HL-60/S4 (cell line): ENCODE measurements around the gene PHC2.

Experiments
- in situ Hi-C: fragments of 300-500 bp; cut with MboI; formaldehyde crosslinking; loops from 2 replicates; pipeline ENCODE4 v1.14.3; 2022; ENCODE audit warnings: low sequenced_read_pairs

PHC2 gene

GRCh38 chr1:33392639-33393038, 38.3 kb downstream of the PHC2 start:
- in situ Hi-C loops: no loop called here

GRCh38 chr1:33392206-33392605, 38.7 kb downstream of the PHC2 start:
- in situ Hi-C loops: no loop called here

- in situ Hi-C loops: no loop called here
Measured at GRCh38 chr1:33391343-33392078, 39.4 kb downstream of the PHC2 start.

DNA sequence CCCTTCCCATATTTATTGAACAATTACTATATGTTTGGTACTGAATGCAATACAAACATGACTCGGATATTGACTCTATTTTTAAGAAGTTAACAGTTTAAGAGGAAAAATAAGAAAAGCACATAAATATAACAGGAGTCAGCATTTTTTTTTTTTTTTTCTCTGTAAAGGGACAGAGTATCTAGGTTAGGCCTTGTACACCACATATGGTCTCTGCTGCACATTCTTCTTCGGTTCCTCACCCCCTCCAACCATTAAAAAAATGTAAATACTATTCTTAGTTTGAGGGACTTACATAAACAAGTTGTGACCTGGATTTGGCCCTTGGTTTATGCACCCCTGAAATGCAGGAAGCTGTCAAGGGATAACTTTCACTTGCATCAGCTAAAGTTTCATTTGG, 40.4 kb downstream of the PHC2 start:
- in situ Hi-C loops: no loop called here

- in situ Hi-C loops: no loop called here
Measured at GRCh38 chr1:33388805-33389771, 41.8 kb downstream of the PHC2 start.

DNA sequence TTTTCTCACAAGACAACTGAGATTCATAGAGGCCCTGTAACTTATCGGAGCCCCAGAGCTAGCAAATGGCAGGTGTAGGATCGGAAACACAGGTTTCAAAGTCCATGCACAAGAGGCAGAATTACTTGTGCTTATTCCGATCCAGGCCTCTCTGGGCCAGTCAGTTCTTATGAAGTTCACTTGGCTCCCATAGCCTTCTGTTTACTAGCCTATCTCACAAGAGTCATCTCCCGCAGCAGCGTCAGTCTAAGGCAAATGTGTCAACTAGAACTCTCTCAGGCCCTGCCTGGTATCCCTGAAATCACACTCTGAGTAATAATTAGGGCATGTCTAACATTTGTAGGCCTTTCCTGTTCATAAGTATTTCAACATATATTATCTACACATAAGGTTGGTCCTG, 43.3 kb downstream of the PHC2 start:
- in situ Hi-C loops: no loop called here

DNA sequence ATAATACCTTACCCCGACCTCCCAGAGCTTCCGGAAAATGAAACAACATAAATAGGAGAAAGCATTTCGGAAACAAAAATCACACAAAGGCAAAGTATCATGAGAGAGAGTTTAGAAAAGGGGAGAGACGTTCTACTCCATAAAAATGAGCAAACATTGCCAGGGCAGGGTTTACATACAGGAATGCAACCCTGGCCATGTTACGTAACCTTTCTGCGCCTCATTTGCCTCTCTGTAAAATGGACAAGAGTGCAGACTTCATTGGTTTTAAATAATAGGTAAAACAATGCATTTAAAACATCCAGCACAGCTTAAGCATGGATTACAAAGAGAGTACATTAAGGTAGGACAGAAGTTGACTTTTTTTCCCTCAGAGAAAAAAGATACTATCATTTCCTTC, 45.6 kb downstream of the PHC2 start:
- in situ Hi-C loops: no loop called here

GRCh38 chr1:33384040-33384812, 46.7 kb downstream of the PHC2 start:
- in situ Hi-C loops: no loop called here

DNA sequence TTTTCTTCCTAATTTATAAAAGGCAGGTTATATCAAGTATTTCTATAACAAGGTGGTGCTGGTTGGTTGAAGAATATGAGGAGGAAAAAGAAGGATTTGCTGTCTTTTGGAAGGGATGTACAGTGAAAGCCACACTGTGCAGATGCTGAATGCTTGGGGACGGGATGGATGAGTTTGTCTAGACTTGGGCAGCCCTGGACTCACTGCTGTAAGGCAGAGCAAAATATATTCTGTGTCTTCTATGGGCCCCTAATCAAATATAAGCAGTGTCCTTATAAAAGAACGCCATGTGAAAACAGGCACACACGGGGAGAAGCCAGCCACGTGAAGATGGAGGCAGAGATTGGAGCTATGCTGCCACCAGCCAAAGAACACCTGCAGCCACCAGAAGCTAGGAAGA, 47.4 kb downstream of the PHC2 start:
- in situ Hi-C loops: no loop called here

DNA sequence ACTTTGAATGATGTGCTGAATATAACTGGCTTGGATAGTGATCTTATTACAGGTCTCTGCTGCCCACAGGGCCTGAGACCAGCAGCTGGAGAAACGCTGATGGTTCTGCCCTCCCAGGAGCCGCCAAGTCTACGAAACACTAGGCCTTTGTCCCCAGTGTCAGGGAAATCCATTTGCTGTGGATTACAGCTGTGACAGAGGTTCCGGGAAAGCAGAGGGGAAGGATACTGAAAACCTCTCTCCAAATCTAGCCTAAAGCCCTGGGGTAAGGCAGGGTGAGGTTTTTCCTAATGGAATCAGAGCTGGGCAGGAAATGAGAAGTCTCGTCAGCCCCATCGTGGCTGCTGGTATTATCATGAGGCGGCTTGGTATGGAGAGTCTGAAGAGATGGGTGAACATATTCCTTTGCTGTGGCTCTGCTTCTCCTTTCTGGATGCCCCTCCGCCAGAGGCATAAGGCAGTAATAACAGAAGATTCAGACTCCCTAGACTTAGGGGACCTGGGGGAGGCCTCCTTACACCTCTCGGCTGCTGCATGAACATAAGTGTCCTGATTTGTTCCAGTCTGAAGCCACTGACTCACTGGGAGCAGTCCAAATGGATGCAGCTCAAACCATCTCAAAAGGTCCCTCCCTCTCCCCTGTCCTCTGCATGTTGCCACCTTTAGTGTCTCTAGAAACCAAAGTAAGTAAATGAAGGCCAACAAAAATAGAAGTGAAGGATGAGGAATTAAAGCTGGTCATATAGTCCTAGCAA, 48.1 kb downstream of the PHC2 start:
- in situ Hi-C loops: no loop called here

- in situ Hi-C loops: no loop called here
Measured at GRCh38 chr1:33381977-33382376, 48.9 kb downstream of the PHC2 start.

GRCh38 chr1:33380811-33381210, 50.1 kb downstream of the PHC2 start:
- in situ Hi-C loops: no loop called here

DNA sequence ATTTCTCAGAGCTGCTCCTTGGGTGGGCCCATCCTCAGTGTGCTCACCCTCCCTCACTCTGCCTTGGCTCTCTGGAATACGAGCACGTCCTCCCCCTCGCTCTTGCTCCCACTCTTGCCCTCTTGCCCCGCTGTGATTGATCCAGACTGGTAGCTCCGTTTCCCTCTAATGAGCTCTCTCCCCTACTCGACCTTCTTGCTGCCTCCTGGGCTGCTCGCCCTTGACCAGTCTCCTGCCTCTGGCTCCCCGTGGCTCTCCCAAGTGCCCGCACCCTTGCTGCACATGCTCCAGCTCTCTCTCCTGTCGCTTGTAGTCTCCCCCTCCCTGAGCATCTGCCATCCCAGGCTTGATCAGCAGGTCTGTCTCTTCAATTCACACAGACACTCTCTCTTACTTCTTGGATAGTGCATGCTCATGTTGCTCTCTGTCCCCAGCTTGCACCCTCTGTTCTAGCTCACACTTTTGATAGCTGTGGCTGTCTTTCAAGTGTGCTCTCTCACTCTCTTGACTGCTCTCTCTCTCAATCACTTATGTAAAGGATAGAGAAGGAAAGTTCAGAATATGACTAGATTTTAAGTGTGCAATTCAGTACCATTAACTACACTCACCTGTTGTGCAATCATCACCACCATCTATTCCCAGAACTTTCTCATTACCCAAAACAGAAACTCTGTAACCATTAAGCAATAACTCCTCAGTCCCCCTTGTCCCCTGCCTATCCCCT, 51.1 kb downstream of the PHC2 start:
- in situ Hi-C loops: no loop called here

DNA sequence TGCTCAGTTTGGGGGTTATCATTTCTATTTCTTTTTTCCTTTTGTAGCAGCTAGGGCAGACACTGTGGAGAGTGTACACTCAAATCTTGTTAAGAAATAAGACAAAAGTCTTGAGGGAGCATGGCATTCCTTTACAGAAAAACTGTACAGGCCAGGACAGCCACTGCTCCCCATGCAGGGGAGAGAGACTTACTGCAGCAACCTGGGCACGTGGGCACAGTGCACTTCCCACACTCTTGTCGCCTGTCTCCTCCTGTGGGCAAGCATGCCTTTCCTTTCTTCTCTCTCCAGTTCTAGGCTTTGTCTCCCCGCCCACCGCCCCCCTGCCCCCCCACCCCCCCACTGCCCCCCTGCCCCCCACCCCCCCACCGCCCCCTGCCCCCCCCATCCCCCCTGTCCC, 51.9 kb downstream of the PHC2 start:
- in situ Hi-C loops: no loop called here

DNA sequence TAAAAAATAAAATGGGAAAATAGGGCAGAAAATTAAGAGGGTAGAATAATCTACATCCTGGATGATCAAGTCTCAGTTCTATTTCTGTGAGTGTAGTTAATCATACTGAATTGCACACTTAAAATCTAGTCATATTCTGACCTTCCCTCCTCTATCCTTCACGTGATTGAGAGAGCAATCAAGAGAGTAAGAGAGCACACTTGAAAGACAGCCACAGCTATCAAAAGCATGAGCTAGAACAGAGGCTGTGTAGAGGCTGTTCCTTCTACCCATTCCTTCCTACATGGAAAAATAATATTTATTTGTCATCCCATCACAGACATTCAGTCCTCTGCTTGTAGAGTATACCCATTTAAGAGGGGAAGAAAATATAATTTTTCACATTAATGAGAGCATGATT, 52.4 kb downstream of the PHC2 start:
- in situ Hi-C loops: no loop called here

DNA sequence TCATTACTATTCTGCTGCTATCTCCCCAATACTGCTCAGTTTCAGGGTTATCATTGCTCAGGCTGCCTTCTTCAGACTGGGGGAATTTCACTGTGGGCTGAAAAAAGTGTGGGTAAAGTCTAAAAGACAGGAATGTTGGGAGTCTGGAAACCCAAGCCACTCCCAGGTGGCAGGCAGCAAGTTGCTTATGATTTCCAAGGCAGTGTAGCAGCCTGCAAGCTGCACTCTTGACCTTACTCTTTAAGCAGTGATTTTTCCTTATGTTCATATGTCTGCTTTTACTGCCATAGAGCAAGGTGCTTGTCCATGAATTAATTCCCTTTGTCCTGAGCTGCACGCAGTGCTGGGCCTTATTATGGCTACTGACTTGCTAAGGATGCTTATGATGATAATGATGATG, 53.1 kb downstream of the PHC2 start:
- in situ Hi-C loops: no loop called here

DNA sequence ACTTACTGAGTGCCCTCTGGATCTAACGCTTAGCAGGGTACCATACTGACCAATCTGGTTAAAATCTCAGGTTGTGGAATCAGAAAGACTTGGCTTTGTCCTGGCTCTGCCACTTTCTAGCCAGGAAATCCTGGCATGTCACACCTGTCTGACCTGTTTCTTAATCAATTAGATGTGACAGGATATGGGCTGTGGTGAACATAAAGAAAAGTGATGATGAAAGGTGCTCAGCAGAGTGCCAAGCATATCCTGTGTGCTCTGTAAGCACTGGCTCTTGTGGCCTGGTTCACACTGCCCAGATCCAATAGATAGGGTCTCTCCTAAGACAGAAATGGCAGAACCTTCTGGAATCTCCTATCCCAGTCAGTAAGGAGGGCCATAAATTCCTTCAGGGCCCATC, 53.9 kb downstream of the PHC2 start:
- in situ Hi-C loops: no loop called here

GRCh38 chr1:33375316-33375715, 55.6 kb downstream of the PHC2 start:
- in situ Hi-C loops: no loop called here

DNA sequence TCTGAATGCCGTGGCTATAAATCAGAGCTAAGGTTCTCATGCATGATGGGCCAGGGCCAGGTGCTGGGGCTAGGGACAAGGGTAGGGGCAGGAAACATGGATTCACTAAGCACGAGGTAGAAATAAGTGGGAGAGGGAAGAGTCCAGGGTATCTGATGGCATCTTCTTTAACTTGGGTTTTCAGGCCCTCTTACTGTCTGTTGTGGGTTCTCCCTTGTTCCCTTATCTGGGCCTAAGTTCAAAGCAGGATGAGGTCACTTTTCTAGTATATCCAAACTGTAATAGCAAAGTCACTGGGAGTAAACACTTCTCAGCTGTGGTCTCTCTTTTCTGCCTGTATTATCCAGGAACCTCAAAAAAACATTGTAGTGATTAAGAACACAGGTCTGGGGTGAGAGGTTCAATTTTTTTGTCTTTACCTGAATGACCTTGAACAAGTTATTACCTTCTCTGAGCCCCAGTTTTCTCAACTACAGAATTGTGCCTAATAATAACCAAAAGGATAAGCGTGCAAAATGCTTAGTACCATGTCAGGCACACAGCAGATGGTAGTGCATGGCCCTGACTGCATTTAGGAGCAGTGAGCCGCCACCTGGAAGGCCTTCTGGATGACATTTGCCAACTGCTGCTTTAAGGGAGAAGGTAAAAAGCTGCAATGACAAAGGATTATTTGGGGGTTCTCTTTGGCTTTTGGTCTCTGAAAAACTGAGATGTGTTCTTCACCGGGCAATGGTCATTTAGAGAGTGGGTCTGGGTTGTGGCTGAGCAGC, 56.4 kb downstream of the PHC2 start:
- in situ Hi-C loops: no loop called here
